GM23338 (cell line): ENCODE measurements around the gene KCTD10. TPM values are rescaled to one million over a fixed set of nuclear protein-coding genes. Genes with fewer than 3 reads are reported as not detected.
A peak's percentile ranks its signal among the peaks of the same experiment; 100 is the strongest.

Experiments used
- ATAC-seq: fragments of 200-7000 bp; cut with Tn5 transposase; 3 replicates; pipeline ENCODE4 v1.9.1; 2020
- DNase-seq: peaks from one replicate; pipeline ENCODE4 v3.0.0-alpha.2; 2015; ENCODE audit warnings: low spot score
- H2AFZ ChIP-seq: fragments of 200-600 bp; sonication (generic); 2 replicates; pipeline ENCODE4 v1.8.0; 2016; ENCODE audit warnings: antibody characterized with exemption, mild to moderate bottlenecking, moderate library complexity
- H3F3A ChIP-seq: fragments of 200-600 bp; sonication (generic); replicated peaks from 2 replicates; pipeline ENCODE4 v1.8.0; 2017; ENCODE audit warnings: antibody characterized with exemption, mixed run types, low read depth
- H3K27ac ChIP-seq: fragments of 200-600 bp; sonication (generic); 2 replicates; pipeline ENCODE4 v1.6.1; 2016; ENCODE audit warnings: low read depth
- H3K27me3 ChIP-seq: fragments of 200-600 bp; sonication (generic); 2 replicates; pipeline ENCODE4 v1.8.0; 2016; ENCODE audit warnings: mild to moderate bottlenecking, mixed run types, moderate library complexity; ENCODE audit not compliant: insufficient read depth
- H3K36me3 ChIP-seq: fragments of 200-600 bp; sonication (generic); 2 replicates; pipeline ENCODE4 v1.8.0; 2016; ENCODE audit warnings: mild to moderate bottlenecking; ENCODE audit not compliant: insufficient read depth
- H3K4me1 ChIP-seq: fragments of 200-600 bp; sonication (generic); 2 replicates; pipeline ENCODE4 v1.8.0; 2016; ENCODE audit warnings: mild to moderate bottlenecking, moderate library complexity; ENCODE audit not compliant: insufficient read depth
- H3K4me2 ChIP-seq: fragments of 200-600 bp; sonication (generic); 2 replicates; pipeline ENCODE4 v1.7.1; 2017; ENCODE audit warnings: mixed run types
- H3K4me3 ChIP-seq: fragments of 200-600 bp; sonication (generic); 2 replicates; pipeline ENCODE4 v1.6.1; 2016; ENCODE audit warnings: mixed run types
- H3K79me2 ChIP-seq: fragments of 200-600 bp; sonication (generic); replicated peaks from 2 replicates; pipeline ENCODE4 v1.8.0; 2017; ENCODE audit warnings: mild to moderate bottlenecking; ENCODE audit not compliant: insufficient read depth
- H3K9me2 ChIP-seq: fragments of 200-600 bp; sonication (generic); 2 replicates; pipeline ENCODE4 v1.8.0; 2017; ENCODE audit not compliant: insufficient read depth
- H4K20me1 ChIP-seq: fragments of 200-600 bp; sonication (generic); replicated peaks from 2 replicates; pipeline ENCODE4 v1.8.0; 2017; ENCODE audit warnings: mild to moderate bottlenecking; ENCODE audit not compliant: insufficient read depth
- H3K27ac Mint-ChIP-seq: 2 replicates; pipeline ENCODE4 v1.8.0; 2020; ENCODE audit warnings: inconsistent platforms, mild to moderate bottlenecking, moderate library complexity, mixed read lengths
- H3K27me3 Mint-ChIP-seq: 3 replicates; pipeline ENCODE4 v1.8.0; 2022; ENCODE audit warnings: low read depth, mild to moderate bottlenecking, moderate library complexity, mixed read lengths, inconsistent platforms; ENCODE audit not compliant: insufficient read depth, poor library complexity
- H3K36me3 Mint-ChIP-seq: 3 replicates; pipeline ENCODE4 v1.8.0; 2021; ENCODE audit warnings: low read depth, mild to moderate bottlenecking, inconsistent platforms, moderate library complexity, mixed read lengths
- H3K4me1 Mint-ChIP-seq: 3 replicates; pipeline ENCODE4 v1.8.0; 2020; ENCODE audit warnings: mild to moderate bottlenecking, inconsistent platforms, mixed read lengths
- H3K4me3 Mint-ChIP-seq: 3 replicates; pipeline ENCODE4 v1.8.0; 2021; ENCODE audit warnings: moderate library complexity, mild to moderate bottlenecking, inconsistent platforms, mixed read lengths
- H3K9me3 Mint-ChIP-seq: 3 replicates; pipeline ENCODE4 v1.8.0; 2020; ENCODE audit warnings: moderate library complexity, mild to moderate bottlenecking, inconsistent platforms, mixed read lengths
- CREB1 ChIP-seq: fragments of 250-450 bp; sonication (Bioruptor Pico); IDR thresholded peaks from 2 replicates; pipeline ENCODE4 v1.5.0; 2020; ENCODE audit warnings: low read depth, mild to moderate bottlenecking, moderate library complexity
- EZH2phosphoT487 ChIP-seq: fragments of 200-600 bp; sonication (generic); IDR thresholded peaks from one replicate; pipeline ENCODE4 v1.8.1; 2018; ENCODE audit warnings: antibody characterized with exemption; ENCODE audit not compliant: unreplicated experiment
- NANOG ChIP-seq: IDR thresholded peaks from 2 replicates; pipeline ENCODE4 v1.6.1; 2016; ENCODE audit warnings: antibody characterized with exemption, borderline replicate concordance
- STAT1 ChIP-seq: IDR thresholded peaks from one replicate; pipeline ENCODE4 v1.6.1; 2016; ENCODE audit warnings: antibody characterized with exemption; ENCODE audit not compliant: unreplicated experiment
- ZNF114 ChIP-seq: fragments of 250-450 bp; sonication (Bioruptor Pico); IDR thresholded peaks from 2 replicates; pipeline ENCODE4 v1.5.0; 2020; ENCODE audit warnings: mild to moderate bottlenecking, moderate library complexity
- polyA plus RNA-seq: library from polyadenylated mRNA; unstranded; fragments of >200 nt; fragmentation: Nextera tagmentation; extraction: Ambion mirVana; gene quantifications from 2 replicates; pipeline ENCODE4 v1.2.1, GENCODE V29; 2016
- total RNA-seq: library from RNA; depleted of rRNA; stranded (reverse); fragments of >200 nt; shearing (Covaris generic); gene quantifications from 2 replicates; pipeline ENCODE4 v1.2.3, GENCODE V29; 2014
- TF ChIP-seq, protein P1 (sequence below): fragments of 250-450 bp; sonication (Bioruptor Pico); IDR thresholded peaks from 2 replicates; pipeline ENCODE4 v1.5.0; 2020; ENCODE audit warnings: mild to moderate bottlenecking, moderate library complexity
- TF ChIP-seq, protein P2 (sequence below): IDR thresholded peaks from one replicate; pipeline ENCODE4 v1.6.1; 2018; ENCODE audit warnings: antibody characterized with exemption; ENCODE audit not compliant: unreplicated experiment
- TF ChIP-seq, protein P3 (sequence below), 2 experiments: fragments of 200-600 bp in 1 of 2; sonication (generic) in 1 of 2; conservative IDR thresholded peaks; 2 replicates each; pipeline versions ENCODE4 v1.5.1 to v1.6.1; 2016 to 2017; ENCODE audit warnings: antibody characterized with exemption in 2 of 2, low read depth in 2 of 2, mild to moderate bottlenecking in 2 of 2, moderate library complexity in 1 of 2

Gene KCTD10
- total and polyA plus RNA-seq, 2 experiments from 2014 or later: 15.8 to 45.2 TPM

DNA sequence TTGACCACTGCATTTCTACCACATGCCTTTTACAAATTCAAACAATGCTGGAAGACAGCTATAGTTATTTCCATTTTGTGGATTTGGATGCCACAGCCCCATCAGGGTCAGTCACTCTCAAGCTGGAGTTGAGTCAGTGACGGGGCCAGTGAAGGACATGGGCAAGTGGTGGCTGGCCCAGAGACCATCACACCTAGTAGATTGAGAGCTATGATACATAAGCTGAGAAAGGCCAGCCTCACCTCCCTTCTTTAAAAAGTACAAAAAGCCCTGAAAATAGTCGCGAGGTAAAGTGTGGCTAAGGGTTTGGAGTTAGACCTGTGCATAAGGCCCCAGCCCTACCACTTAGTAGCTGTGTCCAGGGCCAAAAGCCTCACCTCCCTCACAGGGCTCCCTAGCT, 4.1 kb downstream of the KCTD10 start (continued):
- TF ChIP-seq, protein P1, sequence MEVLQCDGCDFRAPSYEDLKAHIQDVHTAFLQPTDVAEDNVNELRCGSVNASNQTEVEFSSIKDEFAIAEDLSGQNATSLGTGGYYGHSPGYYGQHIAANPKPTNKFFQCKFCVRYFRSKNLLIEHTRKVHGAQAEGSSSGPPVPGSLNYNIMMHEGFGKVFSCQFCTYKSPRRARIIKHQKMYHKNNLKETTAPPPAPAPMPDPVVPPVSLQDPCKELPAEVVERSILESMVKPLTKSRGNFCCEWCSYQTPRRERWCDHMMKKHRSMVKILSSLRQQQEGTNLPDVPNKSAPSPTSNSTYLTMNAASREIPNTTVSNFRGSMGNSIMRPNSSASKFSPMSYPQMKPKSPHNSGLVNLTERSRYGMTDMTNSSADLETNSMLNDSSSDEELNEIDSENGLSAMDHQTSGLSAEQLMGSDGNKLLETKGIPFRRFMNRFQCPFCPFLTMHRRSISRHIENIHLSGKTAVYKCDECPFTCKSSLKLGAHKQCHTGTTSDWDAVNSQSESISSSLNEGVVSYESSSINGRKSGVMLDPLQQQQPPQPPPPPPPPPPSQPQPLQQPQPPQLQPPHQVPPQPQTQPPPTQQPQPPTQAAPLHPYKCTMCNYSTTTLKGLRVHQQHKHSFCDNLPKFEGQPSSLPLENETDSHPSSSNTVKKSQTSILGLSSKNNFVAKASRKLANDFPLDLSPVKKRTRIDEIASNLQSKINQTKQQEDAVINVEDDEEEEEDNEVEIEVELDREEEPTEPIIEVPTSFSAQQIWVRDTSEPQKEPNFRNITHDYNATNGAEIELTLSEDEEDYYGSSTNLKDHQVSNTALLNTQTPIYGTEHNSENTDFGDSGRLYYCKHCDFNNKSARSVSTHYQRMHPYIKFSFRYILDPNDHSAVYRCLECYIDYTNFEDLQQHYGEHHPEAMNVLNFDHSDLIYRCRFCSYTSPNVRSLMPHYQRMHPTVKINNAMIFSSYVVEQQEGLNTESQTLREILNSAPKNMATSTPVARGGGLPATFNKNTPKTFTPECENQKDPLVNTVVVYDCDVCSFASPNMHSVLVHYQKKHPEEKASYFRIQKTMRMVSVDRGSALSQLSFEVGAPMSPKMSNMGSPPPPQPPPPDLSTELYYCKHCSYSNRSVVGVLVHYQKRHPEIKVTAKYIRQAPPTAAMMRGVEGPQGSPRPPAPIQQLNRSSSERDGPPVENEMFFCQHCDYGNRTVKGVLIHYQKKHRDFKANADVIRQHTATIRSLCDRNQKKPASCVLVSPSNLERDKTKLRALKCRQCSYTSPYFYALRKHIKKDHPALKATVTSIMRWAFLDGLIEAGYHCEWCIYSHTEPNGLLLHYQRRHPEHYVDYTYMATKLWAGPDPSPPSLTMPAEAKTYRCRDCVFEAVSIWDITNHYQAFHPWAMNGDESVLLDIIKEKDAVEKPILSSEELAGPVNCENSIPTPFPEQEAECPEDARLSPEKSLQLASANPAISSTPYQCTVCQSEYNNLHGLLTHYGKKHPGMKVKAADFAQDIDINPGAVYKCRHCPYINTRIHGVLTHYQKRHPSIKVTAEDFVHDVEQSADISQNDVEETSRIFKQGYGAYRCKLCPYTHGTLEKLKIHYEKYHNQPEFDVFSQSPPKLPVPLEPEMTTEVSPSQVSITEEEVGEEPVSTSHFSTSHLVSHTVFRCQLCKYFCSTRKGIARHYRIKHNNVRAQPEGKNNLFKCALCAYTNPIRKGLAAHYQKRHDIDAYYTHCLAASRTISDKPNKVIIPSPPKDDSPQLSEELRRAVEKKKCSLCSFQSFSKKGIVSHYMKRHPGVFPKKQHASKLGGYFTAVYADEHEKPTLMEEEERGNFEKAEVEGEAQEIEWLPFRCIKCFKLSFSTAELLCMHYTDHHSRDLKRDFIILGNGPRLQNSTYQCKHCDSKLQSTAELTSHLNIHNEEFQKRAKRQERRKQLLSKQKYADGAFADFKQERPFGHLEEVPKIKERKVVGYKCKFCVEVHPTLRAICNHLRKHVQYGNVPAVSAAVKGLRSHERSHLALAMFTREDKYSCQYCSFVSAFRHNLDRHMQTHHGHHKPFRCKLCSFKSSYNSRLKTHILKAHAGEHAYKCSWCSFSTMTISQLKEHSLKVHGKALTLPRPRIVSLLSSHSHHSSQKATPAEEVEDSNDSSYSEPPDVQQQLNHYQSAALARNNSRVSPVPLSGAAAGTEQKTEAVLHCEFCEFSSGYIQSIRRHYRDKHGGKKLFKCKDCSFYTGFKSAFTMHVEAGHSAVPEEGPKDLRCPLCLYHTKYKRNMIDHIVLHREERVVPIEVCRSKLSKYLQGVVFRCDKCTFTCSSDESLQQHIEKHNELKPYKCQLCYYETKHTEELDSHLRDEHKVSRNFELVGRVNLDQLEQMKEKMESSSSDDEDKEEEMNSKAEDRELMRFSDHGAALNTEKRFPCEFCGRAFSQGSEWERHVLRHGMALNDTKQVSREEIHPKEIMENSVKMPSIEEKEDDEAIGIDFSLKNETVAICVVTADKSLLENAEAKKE (CRISPR knock-in tag): no peak
- TF ChIP-seq NANOG: no peak
- TF ChIP-seq CREB1 (CRISPR knock-in tag): no peak
- no peak for TF ChIP-seq STAT1
- no peak for TF ChIP-seq EZH2phosphoT487
- TF ChIP-seq, protein P2, sequence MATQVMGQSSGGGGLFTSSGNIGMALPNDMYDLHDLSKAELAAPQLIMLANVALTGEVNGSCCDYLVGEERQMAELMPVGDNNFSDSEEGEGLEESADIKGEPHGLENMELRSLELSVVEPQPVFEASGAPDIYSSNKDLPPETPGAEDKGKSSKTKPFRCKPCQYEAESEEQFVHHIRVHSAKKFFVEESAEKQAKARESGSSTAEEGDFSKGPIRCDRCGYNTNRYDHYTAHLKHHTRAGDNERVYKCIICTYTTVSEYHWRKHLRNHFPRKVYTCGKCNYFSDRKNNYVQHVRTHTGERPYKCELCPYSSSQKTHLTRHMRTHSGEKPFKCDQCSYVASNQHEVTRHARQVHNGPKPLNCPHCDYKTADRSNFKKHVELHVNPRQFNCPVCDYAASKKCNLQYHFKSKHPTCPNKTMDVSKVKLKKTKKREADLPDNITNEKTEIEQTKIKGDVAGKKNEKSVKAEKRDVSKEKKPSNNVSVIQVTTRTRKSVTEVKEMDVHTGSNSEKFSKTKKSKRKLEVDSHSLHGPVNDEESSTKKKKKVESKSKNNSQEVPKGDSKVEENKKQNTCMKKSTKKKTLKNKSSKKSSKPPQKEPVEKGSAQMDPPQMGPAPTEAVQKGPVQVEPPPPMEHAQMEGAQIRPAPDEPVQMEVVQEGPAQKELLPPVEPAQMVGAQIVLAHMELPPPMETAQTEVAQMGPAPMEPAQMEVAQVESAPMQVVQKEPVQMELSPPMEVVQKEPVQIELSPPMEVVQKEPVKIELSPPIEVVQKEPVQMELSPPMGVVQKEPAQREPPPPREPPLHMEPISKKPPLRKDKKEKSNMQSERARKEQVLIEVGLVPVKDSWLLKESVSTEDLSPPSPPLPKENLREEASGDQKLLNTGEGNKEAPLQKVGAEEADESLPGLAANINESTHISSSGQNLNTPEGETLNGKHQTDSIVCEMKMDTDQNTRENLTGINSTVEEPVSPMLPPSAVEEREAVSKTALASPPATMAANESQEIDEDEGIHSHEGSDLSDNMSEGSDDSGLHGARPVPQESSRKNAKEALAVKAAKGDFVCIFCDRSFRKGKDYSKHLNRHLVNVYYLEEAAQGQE: no peak

DNA sequence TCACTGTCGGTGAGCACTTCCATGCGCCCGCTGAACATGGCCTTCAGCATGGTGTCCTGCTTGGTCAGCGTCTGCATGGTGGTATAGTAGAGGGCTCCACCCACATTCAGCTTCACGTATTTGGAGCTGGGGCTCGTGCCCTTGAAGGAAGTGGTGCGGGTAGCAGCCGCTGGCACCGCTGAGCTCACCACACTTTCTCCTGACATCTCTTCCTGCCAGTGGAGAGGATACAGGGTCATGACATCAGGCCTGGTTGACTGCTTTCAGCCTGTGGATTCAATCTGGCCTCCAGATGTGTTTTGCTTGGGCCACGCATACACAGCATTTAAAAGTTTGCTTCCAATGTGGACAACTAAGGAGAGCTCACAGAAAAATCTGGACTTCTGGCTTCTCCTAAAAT, 7.6 kb downstream of the KCTD10 start:
- no peaks in the 10 kb centered on the region; the same call in 1 of the 2 replicates for H3K36me3 ChIP-seq
- no peak for ATAC-seq
- H4K20me1 ChIP-seq: peaks cover 57% of the 10 kb centered on the region
- peaks cover 100% of the 10 kb centered on the region for H3K79me2 ChIP-seq
- DNase-seq: no peak
- Mint-ChIP-seq H3K4me1 (peaks cover 33% of the 10 kb centered on the region), H3K36me3 (peaks cover 26% of the 10 kb centered on the region), H3K27me3 (peaks cover 5% of the 10 kb centered on the region), H3K27ac (peak overlapping the region; percentile 14; the same call in 1 of the 2 replicates), H3K4me3 (no peak overlapping the region), H3K9me3 (no peaks in the 10 kb centered on the region)
- H3K4me2 ChIP-seq: no peak overlapping the region
- no peaks in the 10 kb centered on the region for H3K27me3 ChIP-seq
- no peak overlapping the region for H3K4me3 ChIP-seq
- no peak overlapping the region for H3K27ac ChIP-seq
- no peak overlapping the region for H2AFZ ChIP-seq
- peaks cover 21% of the 10 kb centered on the region for H3K4me1 ChIP-seq
- H3K9me2 ChIP-seq: no peaks in the 10 kb centered on the region
- H3F3A ChIP-seq: no peaks in the 10 kb centered on the region
- TF ChIP-seq, protein P2: no peak
- TF ChIP-seq, protein P3, sequence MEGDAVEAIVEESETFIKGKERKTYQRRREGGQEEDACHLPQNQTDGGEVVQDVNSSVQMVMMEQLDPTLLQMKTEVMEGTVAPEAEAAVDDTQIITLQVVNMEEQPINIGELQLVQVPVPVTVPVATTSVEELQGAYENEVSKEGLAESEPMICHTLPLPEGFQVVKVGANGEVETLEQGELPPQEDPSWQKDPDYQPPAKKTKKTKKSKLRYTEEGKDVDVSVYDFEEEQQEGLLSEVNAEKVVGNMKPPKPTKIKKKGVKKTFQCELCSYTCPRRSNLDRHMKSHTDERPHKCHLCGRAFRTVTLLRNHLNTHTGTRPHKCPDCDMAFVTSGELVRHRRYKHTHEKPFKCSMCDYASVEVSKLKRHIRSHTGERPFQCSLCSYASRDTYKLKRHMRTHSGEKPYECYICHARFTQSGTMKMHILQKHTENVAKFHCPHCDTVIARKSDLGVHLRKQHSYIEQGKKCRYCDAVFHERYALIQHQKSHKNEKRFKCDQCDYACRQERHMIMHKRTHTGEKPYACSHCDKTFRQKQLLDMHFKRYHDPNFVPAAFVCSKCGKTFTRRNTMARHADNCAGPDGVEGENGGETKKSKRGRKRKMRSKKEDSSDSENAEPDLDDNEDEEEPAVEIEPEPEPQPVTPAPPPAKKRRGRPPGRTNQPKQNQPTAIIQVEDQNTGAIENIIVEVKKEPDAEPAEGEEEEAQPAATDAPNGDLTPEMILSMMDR (conservative IDR thresholded peaks at IDR 0.05; ENCODE audit: low read depth in 2 of 2): no peak
- TF ChIP-seq ZNF114: no peak
